Endothelial cell of umbilical vein (primary cell): ENCODE data around the gene MOB2.

Experiments used
- EZH2 ChIP-seq: IDR thresholded peaks from 2 replicates; pipeline ENCODE4 v1.6.1; 2012; ENCODE audit warnings: borderline replicate concordance, low read depth, mild to moderate bottlenecking, moderate library complexity, low read length, inconsistent platforms; ENCODE audit not compliant: severe bottlenecking
- GATA2 ChIP-seq: IDR thresholded peaks from 2 replicates; pipeline ENCODE4 v1.7.0; 2011; ENCODE audit warnings: low read depth, mild to moderate bottlenecking, moderate library complexity, mixed read lengths, low read length; ENCODE audit not compliant: insufficient read length, insufficient read depth
- JUN ChIP-seq: IDR thresholded peaks from 2 replicates; pipeline ENCODE4 v1.6.1; 2011; ENCODE audit warnings: borderline replicate concordance, low read depth; ENCODE audit not compliant: insufficient read length, insufficient read depth
- MYC ChIP-seq: IDR thresholded peaks from one replicate; pipeline ENCODE4 v1.6.1; 2011; ENCODE audit warnings: mild to moderate bottlenecking, low read depth, low read length
- POLR2A ChIP-seq: IDR thresholded peaks from 2 replicates; pipeline ENCODE4 v1.6.1; 2012; ENCODE audit warnings: low read depth, mild to moderate bottlenecking, control low read depth, low read length
- POLR2AphosphoS5 ChIP-seq: IDR thresholded peaks from 2 replicates; pipeline ENCODE4 v1.6.1; 2012; ENCODE audit warnings: low read depth, mild to moderate bottlenecking, control low read depth, low read length, moderate library complexity; ENCODE audit not compliant: insufficient read depth
- TF ChIP-seq, protein P1 (sequence below), 2 donors: IDR thresholded peaks; 1 replicate in 1 of 2; 2 replicates in 1 of 2; pipeline ENCODE4 v1.5.1; 2011; ENCODE audit warnings: low read length in 2 of 2, mild to moderate bottlenecking in 2 of 2, moderate library complexity in 2 of 2, control low read depth in 1 of 2, inconsistent platforms in 1 of 2, low read depth in 1 of 2; ENCODE audit not compliant: insufficient read depth in 1 of 2; ENCODE audit errors: extremely low read depth in 1 of 2
- TF ChIP-seq, protein P2 (sequence below): IDR thresholded peaks from 2 replicates; pipeline ENCODE4 v1.6.1; 2011; ENCODE audit not compliant: insufficient read depth, insufficient read length

DNA sequence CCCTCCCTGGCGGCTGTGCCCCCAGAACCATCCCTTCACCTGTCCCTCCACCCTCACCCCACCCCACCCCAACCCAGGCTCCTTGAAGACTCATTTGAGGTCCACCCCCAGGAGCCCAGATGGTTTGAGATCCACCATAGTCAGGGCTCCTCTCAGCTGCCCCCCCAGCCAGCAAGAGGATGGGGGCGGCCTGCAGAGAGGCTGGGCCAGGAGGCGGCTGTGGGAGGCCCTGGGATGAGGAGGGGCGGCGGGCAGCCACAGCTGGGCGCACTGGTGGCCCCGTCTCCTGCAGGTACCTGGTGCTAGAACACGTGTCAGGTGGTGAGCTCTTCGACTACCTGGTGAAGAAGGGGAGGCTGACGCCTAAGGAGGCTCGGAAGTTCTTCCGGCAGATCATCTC is 46.1 kb downstream of the MOB2 start:
- TF ChIP-seq, protein P1, sequence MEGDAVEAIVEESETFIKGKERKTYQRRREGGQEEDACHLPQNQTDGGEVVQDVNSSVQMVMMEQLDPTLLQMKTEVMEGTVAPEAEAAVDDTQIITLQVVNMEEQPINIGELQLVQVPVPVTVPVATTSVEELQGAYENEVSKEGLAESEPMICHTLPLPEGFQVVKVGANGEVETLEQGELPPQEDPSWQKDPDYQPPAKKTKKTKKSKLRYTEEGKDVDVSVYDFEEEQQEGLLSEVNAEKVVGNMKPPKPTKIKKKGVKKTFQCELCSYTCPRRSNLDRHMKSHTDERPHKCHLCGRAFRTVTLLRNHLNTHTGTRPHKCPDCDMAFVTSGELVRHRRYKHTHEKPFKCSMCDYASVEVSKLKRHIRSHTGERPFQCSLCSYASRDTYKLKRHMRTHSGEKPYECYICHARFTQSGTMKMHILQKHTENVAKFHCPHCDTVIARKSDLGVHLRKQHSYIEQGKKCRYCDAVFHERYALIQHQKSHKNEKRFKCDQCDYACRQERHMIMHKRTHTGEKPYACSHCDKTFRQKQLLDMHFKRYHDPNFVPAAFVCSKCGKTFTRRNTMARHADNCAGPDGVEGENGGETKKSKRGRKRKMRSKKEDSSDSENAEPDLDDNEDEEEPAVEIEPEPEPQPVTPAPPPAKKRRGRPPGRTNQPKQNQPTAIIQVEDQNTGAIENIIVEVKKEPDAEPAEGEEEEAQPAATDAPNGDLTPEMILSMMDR (IDR thresholded peaks at IDR 0.05; ENCODE audit: extremely low read depth in 1 of 2, insufficient read depth in 1 of 2, low read depth in 1 of 2, low read length in 2 of 2): no peak
- TF ChIP-seq POLR2AphosphoS5: no peak
- no peak for TF ChIP-seq EZH2
- TF ChIP-seq, protein P2, sequence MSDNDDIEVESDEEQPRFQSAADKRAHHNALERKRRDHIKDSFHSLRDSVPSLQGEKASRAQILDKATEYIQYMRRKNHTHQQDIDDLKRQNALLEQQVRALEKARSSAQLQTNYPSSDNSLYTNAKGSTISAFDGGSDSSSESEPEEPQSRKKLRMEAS: no peak
- no peak for TF ChIP-seq MYC
- TF ChIP-seq GATA2: no peak
- no peak for TF ChIP-seq POLR2A
- TF ChIP-seq JUN: no peak
